Measurements from ENCODE around the gene SMIM41.
"Not testable (repeated sequence)": the region's sequence is repeated elsewhere in the genome, so short reads cannot be mapped to it uniquely, and the experiment has no call there.

The SMIM41 gene

GRCh38 chr12:52090291-52090690 lies 10.8 kb downstream of the SMIM41 start:
- Histone ChIP-seq H3K27me3 (ENCODE audit: insufficient read depth, insufficient read length) (no peaks in the 10 kb centered on the region), H3K4me1 (ENCODE audit: insufficient read depth, insufficient read length) (peaks cover 5% of the 10 kb centered on the region), H3K36me3 (ENCODE audit: insufficient read depth, insufficient read length, low read length) (no peaks in the 10 kb centered on the region), H3K4me3 (ENCODE audit: insufficient read length, low read depth) (no peak overlapping the region), H3K9me3 (ENCODE audit: insufficient read depth, low read length) (no peaks in the 10 kb centered on the region), H3K9ac (ENCODE audit: insufficient read length, low read depth) (no peak overlapping the region)
- DNase-seq (ENCODE audit: low read depth, low spot score) = no peak
- TF ChIP-seq YY1 (IDR thresholded peaks at IDR 0.05; ENCODE audit: insufficient read depth, insufficient read length) = no peak
- no peak for TF ChIP-seq SUZ12 (IDR thresholded peaks at IDR 0.05; ENCODE audit: extremely low read depth, insufficient read depth, insufficient read length)
- TF ChIP-seq ZNF274 (IDR thresholded peaks at IDR 0.05; ENCODE audit: low read depth, low read length) = no peak

GRCh38 chr12:52091061-52091460 lies 11.6 kb downstream of the SMIM41 start:
- TF ChIP-seq YY1 (IDR thresholded peaks at IDR 0.05; ENCODE audit: insufficient read depth, insufficient read length) (no peak), ZNF274 (IDR thresholded peaks at IDR 0.05; ENCODE audit: low read depth, low read length) (no peak), SUZ12 (IDR thresholded peaks at IDR 0.05; ENCODE audit: extremely low read depth, insufficient read depth, insufficient read length) (no peak)
- H3K4me3 ChIP-seq (ENCODE audit: insufficient read length, low read depth) = no peak overlapping the region
- peaks cover 5% of the 10 kb centered on the region for H3K4me1 ChIP-seq (ENCODE audit: insufficient read depth, insufficient read length)
- no peaks in the 10 kb centered on the region for H3K9me3 ChIP-seq (ENCODE audit: insufficient read depth, low read length)
- H3K27me3 ChIP-seq (ENCODE audit: insufficient read depth, insufficient read length) = no peaks in the 10 kb centered on the region
- no peak overlapping the region for H3K9ac ChIP-seq (ENCODE audit: insufficient read length, low read depth)
- DNase-seq (ENCODE audit: low read depth, low spot score) = no peak
- H3K36me3 ChIP-seq (ENCODE audit: insufficient read depth, insufficient read length, low read length) = no peaks in the 10 kb centered on the region

DNA sequence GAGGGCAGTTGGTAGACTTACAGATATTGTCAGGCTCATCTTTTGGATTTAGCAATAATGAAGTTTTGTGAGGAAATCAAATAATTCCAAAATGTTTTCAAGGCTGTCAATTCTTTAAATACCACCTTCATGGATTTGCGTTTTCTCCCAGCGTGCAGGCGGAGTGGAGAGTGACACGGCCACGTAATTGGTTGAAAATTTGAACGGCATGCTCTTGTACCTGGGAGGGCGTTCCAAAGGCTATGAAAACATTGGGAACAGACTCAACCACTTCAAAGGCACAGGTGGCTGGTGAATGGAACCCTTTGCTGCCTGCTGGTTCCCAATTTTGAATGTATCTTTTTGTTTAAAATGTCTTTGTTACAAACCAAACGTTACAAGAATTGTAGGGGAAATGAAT lies 12.4 kb downstream of the SMIM41 start:
- Histone ChIP-seq H3K4me1 (ENCODE audit: insufficient read depth, insufficient read length) (peaks cover 4% of the 10 kb centered on the region), H3K4me3 (ENCODE audit: insufficient read length, low read depth) (no peak overlapping the region), H3K36me3 (ENCODE audit: insufficient read depth, insufficient read length, low read length) (no peaks in the 10 kb centered on the region), H3K9me3 (ENCODE audit: insufficient read depth, low read length) (no peaks in the 10 kb centered on the region), H3K27me3 (ENCODE audit: insufficient read depth, insufficient read length) (no peaks in the 10 kb centered on the region), H3K9ac (ENCODE audit: insufficient read length, low read depth) (no peak overlapping the region)
- no peak for DNase-seq (ENCODE audit: low read depth, low spot score)
- TF ChIP-seq ZNF274 (IDR thresholded peaks at IDR 0.05; ENCODE audit: low read depth, low read length) (no peak), YY1 (IDR thresholded peaks at IDR 0.05; ENCODE audit: insufficient read depth, insufficient read length) (no peak), SUZ12 (IDR thresholded peaks at IDR 0.05; ENCODE audit: extremely low read depth, insufficient read depth, insufficient read length) (no peak)

DNA sequence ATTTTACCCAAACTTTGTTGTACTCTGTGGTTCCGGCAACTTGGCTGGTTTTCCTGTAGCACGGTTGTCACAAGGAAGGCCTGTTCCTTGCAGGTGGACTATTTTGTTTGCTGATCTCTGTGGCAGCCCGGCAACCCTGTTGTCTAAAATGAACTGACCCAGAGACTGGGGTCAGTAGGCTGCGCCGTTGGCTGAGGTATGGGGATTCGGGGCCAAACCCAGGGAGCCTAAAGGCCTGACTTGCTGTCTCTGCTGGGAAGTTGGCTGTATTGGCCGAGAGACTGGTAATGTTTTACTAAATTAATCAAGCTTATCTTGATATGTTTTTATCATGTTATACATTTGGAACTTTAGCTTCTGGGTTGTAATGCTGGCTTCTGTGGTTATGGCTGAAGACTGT lies 13.8 kb downstream of the SMIM41 start:
- Histone ChIP-seq H3K27me3 (ENCODE audit: insufficient read depth, insufficient read length) (no peaks in the 10 kb centered on the region), H3K36me3 (ENCODE audit: insufficient read depth, insufficient read length, low read length) (no peaks in the 10 kb centered on the region), H3K4me3 (ENCODE audit: insufficient read length, low read depth) (no peak overlapping the region), H3K4me1 (ENCODE audit: insufficient read depth, insufficient read length) (no peaks in the 10 kb centered on the region), H3K9me3 (ENCODE audit: insufficient read depth, low read length) (no peaks in the 10 kb centered on the region), H3K9ac (ENCODE audit: insufficient read length, low read depth) (no peak overlapping the region)
- DNase-seq (ENCODE audit: low read depth, low spot score) = no peak
- TF ChIP-seq ZNF274 (IDR thresholded peaks at IDR 0.05; ENCODE audit: low read depth, low read length) (no peak), YY1 (IDR thresholded peaks at IDR 0.05; ENCODE audit: insufficient read depth, insufficient read length) (no peak), SUZ12 (IDR thresholded peaks at IDR 0.05; ENCODE audit: extremely low read depth, insufficient read depth, insufficient read length) (no peak)

DNA sequence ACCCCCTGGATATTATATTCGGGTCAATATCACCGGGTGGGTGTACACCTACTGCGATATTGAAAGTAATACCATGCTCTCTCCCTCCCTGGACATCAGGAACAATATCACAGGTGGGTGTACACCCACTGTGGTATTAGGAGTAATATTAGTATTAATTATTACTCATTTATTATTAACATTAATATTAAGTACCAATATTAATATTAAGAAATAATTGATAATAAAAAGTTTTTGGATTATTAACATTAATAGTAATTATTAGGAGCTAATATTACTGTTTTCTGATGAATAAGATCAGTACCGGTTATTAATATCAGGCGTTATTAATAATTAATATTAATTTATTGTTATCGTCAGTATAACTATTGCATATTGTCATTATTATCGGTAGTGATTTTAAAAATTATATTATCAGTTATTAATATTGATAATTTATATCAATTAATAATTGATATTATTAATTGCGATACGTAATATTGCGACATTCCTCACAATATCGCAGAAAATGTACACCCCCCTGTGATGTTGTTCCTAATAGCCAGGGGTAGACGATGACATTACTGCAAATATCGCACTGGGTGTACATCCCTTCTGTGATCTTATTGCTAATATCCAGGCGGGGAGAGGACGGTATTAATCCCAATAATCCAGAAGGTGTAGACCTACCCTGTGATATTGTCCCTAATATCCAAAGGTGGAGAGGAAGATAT lies 17.0 kb downstream of the SMIM41 start:
- H3K4me3 ChIP-seq (ENCODE audit: insufficient read length, low read depth) = no peak overlapping the region
- H3K4me1 ChIP-seq (ENCODE audit: insufficient read depth, insufficient read length) = no peaks in the 10 kb centered on the region
- DNase-seq (ENCODE audit: low read depth, low spot score) = no peak
- H3K9ac ChIP-seq (ENCODE audit: insufficient read length, low read depth) = no peak overlapping the region
- TF ChIP-seq YY1 (IDR thresholded peaks at IDR 0.05; ENCODE audit: insufficient read depth, insufficient read length) (no peak), SUZ12 (IDR thresholded peaks at IDR 0.05; ENCODE audit: extremely low read depth, insufficient read depth, insufficient read length) (no peak)
- peaks cover 2% of the 10 kb centered on the region for H3K27me3 ChIP-seq (ENCODE audit: insufficient read depth, insufficient read length)
- no peaks in the 10 kb centered on the region for H3K36me3 ChIP-seq (ENCODE audit: insufficient read depth, insufficient read length, low read length)
- H3K9me3 ChIP-seq (ENCODE audit: insufficient read depth, low read length) = no peaks in the 10 kb centered on the region

- TF ChIP-seq YY1 (IDR thresholded peaks at IDR 0.05; ENCODE audit: insufficient read depth, insufficient read length) (no peak), SUZ12 (IDR thresholded peaks at IDR 0.05; ENCODE audit: extremely low read depth, insufficient read depth, insufficient read length) (no peak), ZNF274 (IDR thresholded peaks at IDR 0.05; ENCODE audit: low read depth, low read length) (no peak)
- Histone ChIP-seq H3K9me3 (ENCODE audit: insufficient read depth, low read length) (no peaks in the 10 kb centered on the region), H3K9ac (ENCODE audit: insufficient read length, low read depth) (no peak overlapping the region), H3K4me3 (ENCODE audit: insufficient read length, low read depth) (no peak overlapping the region), H3K4me1 (ENCODE audit: insufficient read depth, insufficient read length) (no peaks in the 10 kb centered on the region), H3K27me3 (ENCODE audit: insufficient read depth, insufficient read length) (peaks cover 2% of the 10 kb centered on the region), H3K36me3 (ENCODE audit: insufficient read depth, insufficient read length, low read length) (no peaks in the 10 kb centered on the region)
- DNase-seq (ENCODE audit: low read depth, low spot score) = no peak
Measured at GRCh38 chr12:52097045-52097666, 17.7 kb downstream of the SMIM41 start.

GRCh38 chr12:52104431-52105089 lies 25.1 kb downstream of the SMIM41 start:
- H3K36me3 ChIP-seq (ENCODE audit: insufficient read depth, insufficient read length, low read length); H3K9me3 ChIP-seq (ENCODE audit: insufficient read depth, low read length); H3K27me3 ChIP-seq (ENCODE audit: insufficient read depth, insufficient read length); DNase-seq (ENCODE audit: low read depth, low spot score); H3K9ac ChIP-seq (ENCODE audit: insufficient read length, low read depth); H3K4me1 ChIP-seq (ENCODE audit: insufficient read depth, insufficient read length); H3K4me3 ChIP-seq (ENCODE audit: insufficient read length, low read depth): not testable (repeated sequence)

- not testable (repeated sequence) for H3K4me3 ChIP-seq (ENCODE audit: insufficient read length, low read depth); H3K9me3 ChIP-seq (ENCODE audit: insufficient read depth, low read length); H3K27me3 ChIP-seq (ENCODE audit: insufficient read depth, insufficient read length); H3K36me3 ChIP-seq (ENCODE audit: insufficient read depth, insufficient read length, low read length); H3K9ac ChIP-seq (ENCODE audit: insufficient read length, low read depth); DNase-seq (ENCODE audit: low read depth, low spot score)
- H3K4me1 ChIP-seq (ENCODE audit: insufficient read depth, insufficient read length) = peaks cover 12% of the 10 kb centered on the region
Measured at GRCh38 chr12:52116222-52117125, 37.0 kb downstream of the SMIM41 start.

GRCh38 chr12:52117806-52118475 lies 38.4 kb downstream of the SMIM41 start:
- not testable (repeated sequence) for H3K9ac ChIP-seq (ENCODE audit: insufficient read length, low read depth); H3K4me3 ChIP-seq (ENCODE audit: insufficient read length, low read depth)

More at GRCh38 chr12:52117806-52118475, 38.4 kb downstream of the SMIM41 start:
- not testable (repeated sequence) for H3K9me3 ChIP-seq (ENCODE audit: insufficient read depth, low read length); H3K36me3 ChIP-seq (ENCODE audit: insufficient read depth, insufficient read length, low read length); H3K27me3 ChIP-seq (ENCODE audit: insufficient read depth, insufficient read length); DNase-seq (ENCODE audit: low read depth, low spot score)
- H3K4me1 ChIP-seq (ENCODE audit: insufficient read depth, insufficient read length) = peaks cover 22% of the 10 kb centered on the region
